Upper lobe of right lung (tissue), 1 donor: ENCODE measurements around the gene CARD19. TPM values are rescaled to one million over a fixed set of nuclear protein-coding genes. Genes with fewer than 3 reads are reported as not detected.

Source experiments
- ATAC-seq: fragments of 200-7000 bp; cut with Tn5 transposase; one replicate; pipeline ENCODE4 v1.9.1; 2020; ENCODE audit warnings: mild to moderate bottlenecking, moderate library complexity
- DNase-seq: peaks from one replicate; pipeline ENCODE4 v3.0.0-alpha.2; 2020
- H3K27ac ChIP-seq: fragments of 200-600 bp; one replicate; pipeline ENCODE4 v1.8.0; 2022
- H3K27me3 ChIP-seq: fragments of 200-600 bp; one replicate; pipeline ENCODE4 v1.8.0; 2022; ENCODE audit warnings: mild to moderate bottlenecking
- H3K36me3 ChIP-seq: fragments of 200-600 bp; one replicate; pipeline ENCODE4 v1.8.0; 2022
- H3K4me1 ChIP-seq: fragments of 200-600 bp; one replicate; pipeline ENCODE4 v1.8.0; 2022
- H3K4me3 ChIP-seq: fragments of 200-600 bp; one replicate; pipeline ENCODE4 v1.8.0; 2022; ENCODE audit warnings: mild to moderate bottlenecking
- H3K9me3 ChIP-seq: fragments of 200-600 bp; one replicate; pipeline ENCODE4 v1.8.0; 2022
- CTCF ChIP-seq: fragments of 200-600 bp; IDR thresholded peaks from one replicate; pipeline ENCODE4 v1.8.0; 2022; ENCODE audit warnings: antibody characterized with exemption
- intact Hi-C: fragments of 100-400 bp; cut with DNase I; formaldehyde crosslinking; loops from one replicate; pipeline ENCODE4 v1.11.0; 2022
- total RNA-seq: library from RNA; stranded (reverse); fragmentation: NEBNext Ultra II Directional; extraction: Animal tissue kit (Norgen Biotek cat#: 25700); gene quantifications from one replicate; pipeline ENCODE4 v1.2.1, GENCODE V29; 2021
- donor health status: DM: no; HTN: yes; CAD: no; lungs with severe emphysema.

CARD19 gene
- total RNA-seq, 1 donor from 2014 or later = 31.8 TPM

GRCh38 chr9:93121316-93122241 lies 25.6 kb downstream of the CARD19 start:
- no peaks in the 10 kb centered on the region for H3K9me3 ChIP-seq
- no peak for ATAC-seq

GRCh38 chr9:93122721-93123221 lies 26.8 kb downstream of the CARD19 start:
- no peak overlapping the region for H3K4me3 ChIP-seq
- peak; percentile 57 for DNase-seq
- peaks cover 31% of the 10 kb centered on the region for H3K4me1 ChIP-seq
- no peaks in the 10 kb centered on the region for H3K27me3 ChIP-seq
- intact Hi-C loops = no loop called here
- ATAC-seq = no peak
- TF ChIP-seq CTCF = no peak
- peaks cover 28% of the 10 kb centered on the region for H3K36me3 ChIP-seq
- H3K27ac ChIP-seq = no peak overlapping the region
- H3K9me3 ChIP-seq = no peaks in the 10 kb centered on the region

More at GRCh38 chr9:93121316-93122241, 25.6 kb downstream of the CARD19 start:
- peaks cover 21% of the 10 kb centered on the region for H3K4me1 ChIP-seq
- no peak for TF ChIP-seq CTCF
- peak; percentile 59 for DNase-seq
- peaks cover 28% of the 10 kb centered on the region for H3K36me3 ChIP-seq
- no peaks in the 10 kb centered on the region for H3K27me3 ChIP-seq
- no peak overlapping the region for H3K27ac ChIP-seq
- no peak overlapping the region for H3K4me3 ChIP-seq
- intact Hi-C loops = no loop called here

- Histone ChIP-seq H3K36me3 (peaks cover 28% of the 10 kb centered on the region), H3K27ac (no peak overlapping the region), H3K27me3 (no peaks in the 10 kb centered on the region), H3K4me1 (peaks cover 40% of the 10 kb centered on the region), H3K9me3 (no peaks in the 10 kb centered on the region), H3K4me3 (no peak overlapping the region)
- intact Hi-C loops = no loop called here
- ATAC-seq (no peak), DNase-seq (peak; percentile 47)
- TF ChIP-seq CTCF = no peak
These were observed 27.7 kb downstream of the CARD19 start for GRCh38 chr9:93123561-93124283.

GRCh38 chr9:93124793-93125192 lies 28.8 kb downstream of the CARD19 start:
- H3K27ac ChIP-seq = no peak overlapping the region
- H3K4me3 ChIP-seq = no peak overlapping the region
- no peaks in the 10 kb centered on the region for H3K9me3 ChIP-seq
- H3K36me3 ChIP-seq = peaks cover 28% of the 10 kb centered on the region
- intact Hi-C loops = no loop called here
- peaks cover 44% of the 10 kb centered on the region for H3K4me1 ChIP-seq
- no peak for ATAC-seq
- H3K27me3 ChIP-seq = no peaks in the 10 kb centered on the region
- peak; percentile 63 for DNase-seq
- no peak for TF ChIP-seq CTCF

GRCh38 chr9:93125331-93125894 lies 29.4 kb downstream of the CARD19 start:
- TF ChIP-seq CTCF = no peak
- Histone ChIP-seq H3K36me3 (peaks cover 28% of the 10 kb centered on the region), H3K27me3 (no peaks in the 10 kb centered on the region), H3K4me3 (no peak overlapping the region), H3K4me1 (peaks cover 43% of the 10 kb centered on the region), H3K9me3 (no peaks in the 10 kb centered on the region), H3K27ac (no peak overlapping the region)
- DNase-seq = peak; percentile 31
- no peak for ATAC-seq
- intact Hi-C loops = no loop called here
